Mucosa of stomach (tissue), 1 donor: ENCODE results near the gene S1PR5.
"Not testable (repeated sequence)": the region's sequence is repeated elsewhere in the genome, so short reads cannot be mapped to it uniquely, and the experiment has no call there.

Source experiments
- H3K27me3 ChIP-seq: one replicate; pipeline ENCODE4 v1.7.0; 2013; ENCODE audit warnings: mild to moderate bottlenecking, low read length; ENCODE audit not compliant: control insufficient read depth, insufficient read depth
- H3K36me3 ChIP-seq: one replicate; pipeline ENCODE4 v1.7.0; 2013; ENCODE audit warnings: low read length; ENCODE audit not compliant: control insufficient read depth, insufficient read depth
- H3K4me1 ChIP-seq: one replicate; pipeline ENCODE4 v1.7.0; 2013; ENCODE audit warnings: mild to moderate bottlenecking, low read length; ENCODE audit not compliant: control insufficient read depth, insufficient read depth
- H3K4me3 ChIP-seq: one replicate; pipeline ENCODE4 v1.7.0; 2013; ENCODE audit warnings: low read length
- H3K9ac ChIP-seq: one replicate; pipeline ENCODE4 v1.7.0; 2013; ENCODE audit warnings: mild to moderate bottlenecking, low read length, moderate library complexity
- H3K9me3 ChIP-seq: one replicate; pipeline ENCODE4 v1.7.0; 2013; ENCODE audit warnings: mild to moderate bottlenecking, low read length, moderate library complexity; ENCODE audit not compliant: control insufficient read depth
- donor health status: Pancreatic carcinoma.

The S1PR5 gene

GRCh38 chr19:10553087-10553667 is 35.9 kb upstream of the S1PR5 start:
- Histone ChIP-seq H3K36me3 (no peaks in the 10 kb centered on the region), H3K4me1 (no peaks in the 10 kb centered on the region), H3K9me3 (no peaks in the 10 kb centered on the region), H3K4me3 (no peak overlapping the region), H3K27me3 (no peaks in the 10 kb centered on the region), H3K9ac (no peak overlapping the region)

- H3K4me3 ChIP-seq, result no peak overlapping the region
- no peak overlapping the region for H3K9ac ChIP-seq
- no peaks in the 10 kb centered on the region for H3K4me1 ChIP-seq
- no peaks in the 10 kb centered on the region for H3K9me3 ChIP-seq
- no peaks in the 10 kb centered on the region for H3K27me3 ChIP-seq
- H3K36me3 ChIP-seq, result no peaks in the 10 kb centered on the region
Measured at GRCh38 chr19:10552510-10553053, 35.3 kb upstream of the S1PR5 start.

GRCh38 chr19:10551698-10552301 is 34.6 kb upstream of the S1PR5 start:
- no peak overlapping the region for H3K9ac ChIP-seq
- no peak overlapping the region for H3K4me3 ChIP-seq
- no peaks in the 10 kb centered on the region for H3K27me3 ChIP-seq
- no peaks in the 10 kb centered on the region for H3K9me3 ChIP-seq
- H3K4me1 ChIP-seq, result no peaks in the 10 kb centered on the region
- no peaks in the 10 kb centered on the region for H3K36me3 ChIP-seq

- H3K9ac ChIP-seq, H3K4me1 ChIP-seq, H3K36me3 ChIP-seq, H3K27me3 ChIP-seq, H3K9me3 ChIP-seq, H3K4me3 ChIP-seq: not testable (repeated sequence)
Measured at GRCh38 chr19:10551006-10551405, 33.8 kb upstream of the S1PR5 start.

GRCh38 chr19:10550336-10550735 is 33.1 kb upstream of the S1PR5 start:
- no peaks in the 10 kb centered on the region for H3K27me3 ChIP-seq
- H3K4me1 ChIP-seq, result no peaks in the 10 kb centered on the region
- no peak overlapping the region for H3K4me3 ChIP-seq
- H3K36me3 ChIP-seq, result no peaks in the 10 kb centered on the region
- H3K9me3 ChIP-seq, result no peaks in the 10 kb centered on the region
- no peak overlapping the region for H3K9ac ChIP-seq

- Histone ChIP-seq H3K4me1 (peaks cover 4% of the 10 kb centered on the region), H3K36me3 (no peaks in the 10 kb centered on the region), H3K9me3 (no peaks in the 10 kb centered on the region), H3K9ac (no peak overlapping the region), H3K4me3 (no peak overlapping the region), H3K27me3 (no peaks in the 10 kb centered on the region)
Measured at GRCh38 chr19:10549733-10550132, 32.5 kb upstream of the S1PR5 start.

GRCh38 chr19:10548746-10549276 is 31.6 kb upstream of the S1PR5 start:
- peaks cover 6% of the 10 kb centered on the region for H3K4me1 ChIP-seq
- H3K27me3 ChIP-seq, result no peaks in the 10 kb centered on the region
- H3K9ac ChIP-seq, result no peak overlapping the region
- H3K9me3 ChIP-seq, result no peaks in the 10 kb centered on the region
- H3K4me3 ChIP-seq, result no peak overlapping the region
- no peaks in the 10 kb centered on the region for H3K36me3 ChIP-seq

- no peaks in the 10 kb centered on the region for H3K36me3 ChIP-seq
- H3K27me3 ChIP-seq, result no peaks in the 10 kb centered on the region
Measured at GRCh38 chr19:10546817-10547216, 29.6 kb upstream of the S1PR5 start.

GRCh38 chr19:10544753-10545251 is 27.6 kb upstream of the S1PR5 start:
- H3K27me3 ChIP-seq, result no peaks in the 10 kb centered on the region
- H3K9me3 ChIP-seq, result no peaks in the 10 kb centered on the region
- no peaks in the 10 kb centered on the region for H3K36me3 ChIP-seq
- H3K4me1 ChIP-seq, result peaks cover 6% of the 10 kb centered on the region
- peak overlapping the region; percentile 91 for H3K9ac ChIP-seq
- peak overlapping the region; percentile 84 for H3K4me3 ChIP-seq

More at GRCh38 chr19:10546817-10547216, 29.6 kb upstream of the S1PR5 start:
- Histone ChIP-seq H3K4me1 (peaks cover 6% of the 10 kb centered on the region), H3K9ac (no peak overlapping the region), H3K9me3 (no peaks in the 10 kb centered on the region), H3K4me3 (no peak overlapping the region)

GRCh38 chr19:10544242-10544752 is 27.1 kb upstream of the S1PR5 start:
- Histone ChIP-seq H3K36me3 (no peaks in the 10 kb centered on the region), H3K9me3 (no peaks in the 10 kb centered on the region), H3K4me1 (peaks cover 6% of the 10 kb centered on the region), H3K9ac (peak overlapping the region; percentile 91), H3K4me3 (peak overlapping the region; percentile 84), H3K27me3 (no peaks in the 10 kb centered on the region)

- H3K27me3 ChIP-seq, result no peaks in the 10 kb centered on the region
- peaks cover 6% of the 10 kb centered on the region for H3K4me1 ChIP-seq
- H3K9ac ChIP-seq, result peak within 1 kb of the TSS; percentile 91
- H3K36me3 ChIP-seq, result no peaks in the 10 kb centered on the region
- peak within 1 kb of the TSS; percentile 84 for H3K4me3 ChIP-seq
- H3K9me3 ChIP-seq, result no peaks in the 10 kb centered on the region
Measured at GRCh38 chr19:10543420-10544241, 26.4 kb upstream of the S1PR5 start, which contains the start of gene ATG4D. Gene ATG4D, plus strand, starts transcription at chr19:10543904. Its CDS starts 187 bp downstream, at chr19:10544091.
